Heart left ventricle (tissue), 13 donors: ENCODE measurements around the gene OR6X1.

Experiments
- CTCF ChIP-seq, 12 donors: fragments of 200-600 bp; sonication (generic) in 4 of 12; IDR thresholded peaks; one replicate each; pipeline versions ENCODE4 v1.5.0 to v1.8.0; 2018 to 2022; ENCODE audit warnings: antibody characterized with exemption in 12 of 12, mild to moderate bottlenecking in 5 of 12
- POLR2A ChIP-seq, 2 donors: fragments of 450-650 bp; IDR thresholded peaks; one replicate each; pipeline ENCODE4 v1.6.1; 2017; ENCODE audit warnings: antibody characterized with exemption in 2 of 2, mild to moderate bottlenecking in 2 of 2, moderate library complexity in 2 of 2
- donor health status: ischemic (EF 13 %, LVEDD 7.1; RV severe dilation, severe dysfunction).
- donor health status: DM: no; HTN: yes; CAD: no.
- donor health status: DM: no; HTN: no; CAD: no.
- donor health status: ischemic (EF 25% LVEDD 6.9; RV normal size, moderate dysfunction).
- donor health status: ischemic (EF 25% LVEDD 5.7; RV mildly dilated, moderate dysfunction).
- donor health status: ischemic (EF 35%, LVEDD 5.7; RV mildly dilated, moderate dysfunction).
- donor health status: nonischemic (EF 11% LVEDD 7.7; RV severe dilation, severe dysfunction).
- donor health status: DM: yes; HTN: yes; CAD: no.
- donor health status: PGD.
- donor health status: ischemic (EF 29% LVEDD 5.4; RV normal size, mild dysfunction).
- donor health status: nonischemic (EF 23%, LVEDD 6.1; RV moderate dilation, normal function).

- TF ChIP-seq CTCF (IDR thresholded peaks at IDR 0.05) (no peak), POLR2A (IDR thresholded peaks at IDR 0.05) (no peak)
These were observed 34.9 kb downstream of the OR6X1 start for GRCh38 chr11:123719452-123719851.
